ENCODE results near the gene CDC20B. TPM values are rescaled to one million over a fixed set of nuclear protein-coding genes. Genes with fewer than 3 reads are reported as not detected.

The CDC20B gene
- total and polyA plus RNA-seq, 2 experiments from 2014 or later = not detected

DNA sequence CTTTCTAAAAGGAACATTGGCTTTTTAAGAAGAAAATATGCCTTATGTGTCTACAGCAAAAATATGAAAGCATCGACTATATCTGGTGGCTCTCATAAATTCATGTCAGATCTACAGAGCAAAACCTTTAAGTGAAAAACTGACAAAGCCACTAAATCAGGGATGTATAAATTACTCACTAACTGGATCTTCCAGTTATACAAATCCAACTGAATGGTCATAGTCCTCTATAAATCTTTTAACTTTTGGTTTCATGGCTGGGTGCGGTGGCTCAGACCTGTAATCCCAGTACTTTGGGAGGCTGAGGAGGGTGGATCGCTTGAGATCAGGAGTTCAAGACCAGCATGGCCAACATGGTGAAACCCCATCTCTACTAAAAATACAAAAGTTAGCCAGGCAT, 99.8 kb downstream of the CDC20B start:
- no peaks in the 10 kb centered on the region for H3K27me3 ChIP-seq (ENCODE audit: insufficient read depth)
- no peak overlapping the region for H3K4me3 ChIP-seq
- H3K27me3 Mint-ChIP-seq (ENCODE audit: insufficient read depth, low read depth, poor library complexity) = no peaks in the 10 kb centered on the region
- H3K4me1 Mint-ChIP-seq = no peaks in the 10 kb centered on the region
- H3K4me1 ChIP-seq (ENCODE audit: insufficient read depth) = no peaks in the 10 kb centered on the region
- peaks cover 14% of the 10 kb centered on the region; the same call in 1 of the 2 replicates for H3K9me2 ChIP-seq (ENCODE audit: insufficient read depth)
- no peak overlapping the region for H3K4me3 Mint-ChIP-seq
- H3K9me3 Mint-ChIP-seq = peaks cover 7% of the 10 kb centered on the region
- DNase-seq (ENCODE audit: low spot score) (no peak), ATAC-seq (no peak)
- no peak overlapping the region for H3K27ac Mint-ChIP-seq
- TF ChIP-seq, protein P1, sequence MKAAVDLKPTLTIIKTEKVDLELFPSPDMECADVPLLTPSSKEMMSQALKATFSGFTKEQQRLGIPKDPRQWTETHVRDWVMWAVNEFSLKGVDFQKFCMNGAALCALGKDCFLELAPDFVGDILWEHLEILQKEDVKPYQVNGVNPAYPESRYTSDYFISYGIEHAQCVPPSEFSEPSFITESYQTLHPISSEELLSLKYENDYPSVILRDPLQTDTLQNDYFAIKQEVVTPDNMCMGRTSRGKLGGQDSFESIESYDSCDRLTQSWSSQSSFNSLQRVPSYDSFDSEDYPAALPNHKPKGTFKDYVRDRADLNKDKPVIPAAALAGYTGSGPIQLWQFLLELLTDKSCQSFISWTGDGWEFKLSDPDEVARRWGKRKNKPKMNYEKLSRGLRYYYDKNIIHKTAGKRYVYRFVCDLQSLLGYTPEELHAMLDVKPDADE (IDR thresholded peaks at IDR 0.05) = no peak
- TF ChIP-seq, protein P2, sequence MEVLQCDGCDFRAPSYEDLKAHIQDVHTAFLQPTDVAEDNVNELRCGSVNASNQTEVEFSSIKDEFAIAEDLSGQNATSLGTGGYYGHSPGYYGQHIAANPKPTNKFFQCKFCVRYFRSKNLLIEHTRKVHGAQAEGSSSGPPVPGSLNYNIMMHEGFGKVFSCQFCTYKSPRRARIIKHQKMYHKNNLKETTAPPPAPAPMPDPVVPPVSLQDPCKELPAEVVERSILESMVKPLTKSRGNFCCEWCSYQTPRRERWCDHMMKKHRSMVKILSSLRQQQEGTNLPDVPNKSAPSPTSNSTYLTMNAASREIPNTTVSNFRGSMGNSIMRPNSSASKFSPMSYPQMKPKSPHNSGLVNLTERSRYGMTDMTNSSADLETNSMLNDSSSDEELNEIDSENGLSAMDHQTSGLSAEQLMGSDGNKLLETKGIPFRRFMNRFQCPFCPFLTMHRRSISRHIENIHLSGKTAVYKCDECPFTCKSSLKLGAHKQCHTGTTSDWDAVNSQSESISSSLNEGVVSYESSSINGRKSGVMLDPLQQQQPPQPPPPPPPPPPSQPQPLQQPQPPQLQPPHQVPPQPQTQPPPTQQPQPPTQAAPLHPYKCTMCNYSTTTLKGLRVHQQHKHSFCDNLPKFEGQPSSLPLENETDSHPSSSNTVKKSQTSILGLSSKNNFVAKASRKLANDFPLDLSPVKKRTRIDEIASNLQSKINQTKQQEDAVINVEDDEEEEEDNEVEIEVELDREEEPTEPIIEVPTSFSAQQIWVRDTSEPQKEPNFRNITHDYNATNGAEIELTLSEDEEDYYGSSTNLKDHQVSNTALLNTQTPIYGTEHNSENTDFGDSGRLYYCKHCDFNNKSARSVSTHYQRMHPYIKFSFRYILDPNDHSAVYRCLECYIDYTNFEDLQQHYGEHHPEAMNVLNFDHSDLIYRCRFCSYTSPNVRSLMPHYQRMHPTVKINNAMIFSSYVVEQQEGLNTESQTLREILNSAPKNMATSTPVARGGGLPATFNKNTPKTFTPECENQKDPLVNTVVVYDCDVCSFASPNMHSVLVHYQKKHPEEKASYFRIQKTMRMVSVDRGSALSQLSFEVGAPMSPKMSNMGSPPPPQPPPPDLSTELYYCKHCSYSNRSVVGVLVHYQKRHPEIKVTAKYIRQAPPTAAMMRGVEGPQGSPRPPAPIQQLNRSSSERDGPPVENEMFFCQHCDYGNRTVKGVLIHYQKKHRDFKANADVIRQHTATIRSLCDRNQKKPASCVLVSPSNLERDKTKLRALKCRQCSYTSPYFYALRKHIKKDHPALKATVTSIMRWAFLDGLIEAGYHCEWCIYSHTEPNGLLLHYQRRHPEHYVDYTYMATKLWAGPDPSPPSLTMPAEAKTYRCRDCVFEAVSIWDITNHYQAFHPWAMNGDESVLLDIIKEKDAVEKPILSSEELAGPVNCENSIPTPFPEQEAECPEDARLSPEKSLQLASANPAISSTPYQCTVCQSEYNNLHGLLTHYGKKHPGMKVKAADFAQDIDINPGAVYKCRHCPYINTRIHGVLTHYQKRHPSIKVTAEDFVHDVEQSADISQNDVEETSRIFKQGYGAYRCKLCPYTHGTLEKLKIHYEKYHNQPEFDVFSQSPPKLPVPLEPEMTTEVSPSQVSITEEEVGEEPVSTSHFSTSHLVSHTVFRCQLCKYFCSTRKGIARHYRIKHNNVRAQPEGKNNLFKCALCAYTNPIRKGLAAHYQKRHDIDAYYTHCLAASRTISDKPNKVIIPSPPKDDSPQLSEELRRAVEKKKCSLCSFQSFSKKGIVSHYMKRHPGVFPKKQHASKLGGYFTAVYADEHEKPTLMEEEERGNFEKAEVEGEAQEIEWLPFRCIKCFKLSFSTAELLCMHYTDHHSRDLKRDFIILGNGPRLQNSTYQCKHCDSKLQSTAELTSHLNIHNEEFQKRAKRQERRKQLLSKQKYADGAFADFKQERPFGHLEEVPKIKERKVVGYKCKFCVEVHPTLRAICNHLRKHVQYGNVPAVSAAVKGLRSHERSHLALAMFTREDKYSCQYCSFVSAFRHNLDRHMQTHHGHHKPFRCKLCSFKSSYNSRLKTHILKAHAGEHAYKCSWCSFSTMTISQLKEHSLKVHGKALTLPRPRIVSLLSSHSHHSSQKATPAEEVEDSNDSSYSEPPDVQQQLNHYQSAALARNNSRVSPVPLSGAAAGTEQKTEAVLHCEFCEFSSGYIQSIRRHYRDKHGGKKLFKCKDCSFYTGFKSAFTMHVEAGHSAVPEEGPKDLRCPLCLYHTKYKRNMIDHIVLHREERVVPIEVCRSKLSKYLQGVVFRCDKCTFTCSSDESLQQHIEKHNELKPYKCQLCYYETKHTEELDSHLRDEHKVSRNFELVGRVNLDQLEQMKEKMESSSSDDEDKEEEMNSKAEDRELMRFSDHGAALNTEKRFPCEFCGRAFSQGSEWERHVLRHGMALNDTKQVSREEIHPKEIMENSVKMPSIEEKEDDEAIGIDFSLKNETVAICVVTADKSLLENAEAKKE (CRISPR knock-in tag; IDR thresholded peaks at IDR 0.05) = no peak
- TF ChIP-seq, protein P3, sequence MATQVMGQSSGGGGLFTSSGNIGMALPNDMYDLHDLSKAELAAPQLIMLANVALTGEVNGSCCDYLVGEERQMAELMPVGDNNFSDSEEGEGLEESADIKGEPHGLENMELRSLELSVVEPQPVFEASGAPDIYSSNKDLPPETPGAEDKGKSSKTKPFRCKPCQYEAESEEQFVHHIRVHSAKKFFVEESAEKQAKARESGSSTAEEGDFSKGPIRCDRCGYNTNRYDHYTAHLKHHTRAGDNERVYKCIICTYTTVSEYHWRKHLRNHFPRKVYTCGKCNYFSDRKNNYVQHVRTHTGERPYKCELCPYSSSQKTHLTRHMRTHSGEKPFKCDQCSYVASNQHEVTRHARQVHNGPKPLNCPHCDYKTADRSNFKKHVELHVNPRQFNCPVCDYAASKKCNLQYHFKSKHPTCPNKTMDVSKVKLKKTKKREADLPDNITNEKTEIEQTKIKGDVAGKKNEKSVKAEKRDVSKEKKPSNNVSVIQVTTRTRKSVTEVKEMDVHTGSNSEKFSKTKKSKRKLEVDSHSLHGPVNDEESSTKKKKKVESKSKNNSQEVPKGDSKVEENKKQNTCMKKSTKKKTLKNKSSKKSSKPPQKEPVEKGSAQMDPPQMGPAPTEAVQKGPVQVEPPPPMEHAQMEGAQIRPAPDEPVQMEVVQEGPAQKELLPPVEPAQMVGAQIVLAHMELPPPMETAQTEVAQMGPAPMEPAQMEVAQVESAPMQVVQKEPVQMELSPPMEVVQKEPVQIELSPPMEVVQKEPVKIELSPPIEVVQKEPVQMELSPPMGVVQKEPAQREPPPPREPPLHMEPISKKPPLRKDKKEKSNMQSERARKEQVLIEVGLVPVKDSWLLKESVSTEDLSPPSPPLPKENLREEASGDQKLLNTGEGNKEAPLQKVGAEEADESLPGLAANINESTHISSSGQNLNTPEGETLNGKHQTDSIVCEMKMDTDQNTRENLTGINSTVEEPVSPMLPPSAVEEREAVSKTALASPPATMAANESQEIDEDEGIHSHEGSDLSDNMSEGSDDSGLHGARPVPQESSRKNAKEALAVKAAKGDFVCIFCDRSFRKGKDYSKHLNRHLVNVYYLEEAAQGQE (IDR thresholded peaks at IDR 0.05; ENCODE audit: unreplicated experiment) = no peak
- TF ChIP-seq EZH2phosphoT487 (IDR thresholded peaks at IDR 0.05; ENCODE audit: unreplicated experiment) = no peak
- TF ChIP-seq, protein P4, sequence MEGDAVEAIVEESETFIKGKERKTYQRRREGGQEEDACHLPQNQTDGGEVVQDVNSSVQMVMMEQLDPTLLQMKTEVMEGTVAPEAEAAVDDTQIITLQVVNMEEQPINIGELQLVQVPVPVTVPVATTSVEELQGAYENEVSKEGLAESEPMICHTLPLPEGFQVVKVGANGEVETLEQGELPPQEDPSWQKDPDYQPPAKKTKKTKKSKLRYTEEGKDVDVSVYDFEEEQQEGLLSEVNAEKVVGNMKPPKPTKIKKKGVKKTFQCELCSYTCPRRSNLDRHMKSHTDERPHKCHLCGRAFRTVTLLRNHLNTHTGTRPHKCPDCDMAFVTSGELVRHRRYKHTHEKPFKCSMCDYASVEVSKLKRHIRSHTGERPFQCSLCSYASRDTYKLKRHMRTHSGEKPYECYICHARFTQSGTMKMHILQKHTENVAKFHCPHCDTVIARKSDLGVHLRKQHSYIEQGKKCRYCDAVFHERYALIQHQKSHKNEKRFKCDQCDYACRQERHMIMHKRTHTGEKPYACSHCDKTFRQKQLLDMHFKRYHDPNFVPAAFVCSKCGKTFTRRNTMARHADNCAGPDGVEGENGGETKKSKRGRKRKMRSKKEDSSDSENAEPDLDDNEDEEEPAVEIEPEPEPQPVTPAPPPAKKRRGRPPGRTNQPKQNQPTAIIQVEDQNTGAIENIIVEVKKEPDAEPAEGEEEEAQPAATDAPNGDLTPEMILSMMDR (conservative IDR thresholded peaks at IDR 0.05; ENCODE audit: low read depth in 2 of 2) = no peak
- no peak for TF ChIP-seq NANOG (IDR thresholded peaks at IDR 0.05; ENCODE audit: borderline replicate concordance)
- TF ChIP-seq STAT1 (IDR thresholded peaks at IDR 0.05; ENCODE audit: unreplicated experiment) = no peak
- no peak for TF ChIP-seq EZH2 (IDR thresholded peaks at IDR 0.05; ENCODE audit: low read depth, unreplicated experiment)
- TF ChIP-seq CREB1 (CRISPR knock-in tag; IDR thresholded peaks at IDR 0.05; ENCODE audit: low read depth) = no peak
- TF ChIP-seq ZNF331 (CRISPR knock-in tag; IDR thresholded peaks at IDR 0.05; ENCODE audit: low read depth) = no peak
- TF ChIP-seq JUNB (IDR thresholded peaks at IDR 0.05; ENCODE audit: unreplicated experiment) = no peak
- no peak for TF ChIP-seq POLR2AphosphoS5 (IDR thresholded peaks at IDR 0.05; ENCODE audit: low read depth)
- TF ChIP-seq ZNF114 (CRISPR knock-in tag; IDR thresholded peaks at IDR 0.05) = no peak
- no peaks in the 10 kb centered on the region for H3F3A ChIP-seq (replicated peaks; ENCODE audit: low read depth)
- no peaks in the 10 kb centered on the region for H3K79me2 ChIP-seq (replicated peaks; ENCODE audit: insufficient read depth)
- no peak overlapping the region for H3K27ac ChIP-seq (ENCODE audit: low read depth)
- no peaks in the 10 kb centered on the region for H3K36me3 ChIP-seq (ENCODE audit: insufficient read depth)
- H3K4me2 ChIP-seq = no peak overlapping the region
- H3K36me3 Mint-ChIP-seq (ENCODE audit: low read depth) = no peaks in the 10 kb centered on the region
- no peaks in the 10 kb centered on the region for H4K20me1 ChIP-seq (replicated peaks; ENCODE audit: insufficient read depth)
- H2AFZ ChIP-seq = no peak overlapping the region
